Right hindlimb (tissue), 1 donor: ENCODE results near the gene TNS3.

Source experiments
- DNase-seq: peaks from one replicate; pipeline ENCODE4 v3.0.0-alpha.2; 2018

The TNS3 gene

GRCh38 chr7:47502240-47502877 lies 79.6 kb downstream of the TNS3 start:
- DNase-seq = peak; percentile 34

- peak; percentile 63 for DNase-seq
Measured at GRCh38 chr7:47501406-47501805, 80.5 kb downstream of the TNS3 start.

GRCh38 chr7:47500103-47500563 lies 81.8 kb downstream of the TNS3 start:
- no peak for DNase-seq

- DNase-seq = peak; percentile 23
Measured at GRCh38 chr7:47498229-47499056, 83.5 kb downstream of the TNS3 start.

GRCh38 chr7:47497367-47498096 lies 84.4 kb downstream of the TNS3 start:
- peak; percentile 41 for DNase-seq

GRCh38 chr7:47496666-47497065 lies 85.2 kb downstream of the TNS3 start:
- DNase-seq = no peak

- DNase-seq = no peak
Measured at GRCh38 chr7:47496056-47496665, 85.8 kb downstream of the TNS3 start.

GRCh38 chr7:47493976-47494911 lies 87.7 kb downstream of the TNS3 start:
- peak; percentile 64 for DNase-seq

- no peak for DNase-seq
Measured at GRCh38 chr7:47492716-47493325, 89.1 kb downstream of the TNS3 start.

- no peak for DNase-seq
Measured at GRCh38 chr7:47490501-47491265, 91.2 kb downstream of the TNS3 start.

- DNase-seq = no peak
Measured at GRCh38 chr7:47489624-47490023, 92.3 kb downstream of the TNS3 start.

GRCh38 chr7:47488969-47489342 lies 93.0 kb downstream of the TNS3 start:
- no peak for DNase-seq

GRCh38 chr7:47488201-47488968 lies 93.5 kb downstream of the TNS3 start:
- no peak for DNase-seq

GRCh38 chr7:47485640-47486435 lies 96.1 kb downstream of the TNS3 start:
- no peak for DNase-seq

GRCh38 chr7:47484923-47485639 lies 96.8 kb downstream of the TNS3 start:
- no peak for DNase-seq

GRCh38 chr7:47484457-47484856 lies 97.5 kb downstream of the TNS3 start:
- DNase-seq = no peak

GRCh38 chr7:47483604-47484273 lies 98.2 kb downstream of the TNS3 start:
- peak; percentile 61 for DNase-seq
